Fibroblast of pulmonary artery (primary cell): ENCODE data around the gene AHR.
A peak's percentile ranks its signal among the peaks of the same experiment; 100 is the strongest.
"Not testable (repeated sequence)": the region's sequence is repeated elsewhere in the genome, so short reads cannot be mapped to it uniquely, and the experiment has no call there.

Experiments
- DNase-seq: peaks from one replicate; pipeline ENCODE4 v3.0.0-alpha.2; 2010; ENCODE audit warnings: low read depth
- H3K4me3 ChIP-seq: replicated peaks from 2 replicates; pipeline ENCODE4 v1.5.1; 2011; ENCODE audit warnings: low read depth, mild to moderate bottlenecking, control low read depth, low read length, moderate library complexity
- TF ChIP-seq, protein P1 (sequence below): IDR thresholded peaks from 2 replicates; pipeline ENCODE4 v1.5.1; 2011; ENCODE audit warnings: mild to moderate bottlenecking, control low read depth, low read length, inconsistent platforms; ENCODE audit errors: missing control alignments

The AHR gene

DNA sequence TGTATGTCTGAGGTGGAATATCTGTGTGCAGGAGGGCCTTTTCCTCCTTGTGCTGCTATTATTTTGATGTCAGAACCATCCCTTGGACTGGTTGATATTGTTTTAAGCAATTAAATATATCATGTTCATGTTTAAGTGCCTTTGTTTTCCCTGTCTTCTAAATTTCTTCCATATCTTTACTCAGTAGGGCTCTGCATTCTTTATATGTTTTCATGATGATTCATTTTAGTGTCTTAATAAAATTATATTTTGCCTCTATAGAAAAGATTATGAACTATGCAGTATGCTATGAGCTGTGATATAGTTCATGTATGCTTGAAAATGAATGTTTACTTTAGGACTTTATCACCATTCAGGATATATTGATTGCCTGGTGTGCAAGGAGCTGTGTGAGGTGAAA lies 34.8 kb downstream of the AHR start:
- TF ChIP-seq, protein P1, sequence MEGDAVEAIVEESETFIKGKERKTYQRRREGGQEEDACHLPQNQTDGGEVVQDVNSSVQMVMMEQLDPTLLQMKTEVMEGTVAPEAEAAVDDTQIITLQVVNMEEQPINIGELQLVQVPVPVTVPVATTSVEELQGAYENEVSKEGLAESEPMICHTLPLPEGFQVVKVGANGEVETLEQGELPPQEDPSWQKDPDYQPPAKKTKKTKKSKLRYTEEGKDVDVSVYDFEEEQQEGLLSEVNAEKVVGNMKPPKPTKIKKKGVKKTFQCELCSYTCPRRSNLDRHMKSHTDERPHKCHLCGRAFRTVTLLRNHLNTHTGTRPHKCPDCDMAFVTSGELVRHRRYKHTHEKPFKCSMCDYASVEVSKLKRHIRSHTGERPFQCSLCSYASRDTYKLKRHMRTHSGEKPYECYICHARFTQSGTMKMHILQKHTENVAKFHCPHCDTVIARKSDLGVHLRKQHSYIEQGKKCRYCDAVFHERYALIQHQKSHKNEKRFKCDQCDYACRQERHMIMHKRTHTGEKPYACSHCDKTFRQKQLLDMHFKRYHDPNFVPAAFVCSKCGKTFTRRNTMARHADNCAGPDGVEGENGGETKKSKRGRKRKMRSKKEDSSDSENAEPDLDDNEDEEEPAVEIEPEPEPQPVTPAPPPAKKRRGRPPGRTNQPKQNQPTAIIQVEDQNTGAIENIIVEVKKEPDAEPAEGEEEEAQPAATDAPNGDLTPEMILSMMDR = no peak
- no peak overlapping the region for H3K4me3 ChIP-seq
- DNase-seq = no peak

GRCh38 chr7:17336168-17336567 lies 37.7 kb downstream of the AHR start:
- H3K4me3 ChIP-seq = no peak overlapping the region
- TF ChIP-seq, protein P1 = no peak
- no peak for DNase-seq

GRCh38 chr7:17339139-17339538 lies 40.7 kb downstream of the AHR start:
- no peak for DNase-seq
- H3K4me3 ChIP-seq = no peak overlapping the region
- TF ChIP-seq, protein P1 = no peak

- H3K4me3 ChIP-seq = no peak overlapping the region
- TF ChIP-seq, protein P1 = no peak
- no peak for DNase-seq
Measured at GRCh38 chr7:17339952-17340351, 41.5 kb downstream of the AHR start.

DNA sequence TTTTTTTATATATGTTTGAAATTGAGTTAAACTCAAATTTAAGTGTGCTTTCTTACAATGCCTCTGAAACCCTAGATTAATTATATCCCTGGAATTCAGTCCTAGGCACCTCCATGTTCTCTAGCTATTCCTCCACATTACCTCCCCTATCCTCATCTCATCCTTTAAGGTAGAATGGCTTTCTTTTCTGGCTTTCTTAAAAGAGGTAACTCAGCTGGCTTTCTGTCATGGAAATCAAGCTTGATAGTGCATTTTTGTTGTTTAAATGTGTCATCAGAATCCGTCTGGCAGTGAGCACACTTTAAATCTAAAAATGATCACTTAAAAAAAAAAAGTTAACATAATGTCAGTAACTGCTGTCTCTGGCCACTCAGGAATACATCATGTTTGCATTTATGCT lies 42.2 kb downstream of the AHR start:
- DNase-seq = no peak
- no peak overlapping the region for H3K4me3 ChIP-seq
- TF ChIP-seq, protein P1 = no peak

DNA sequence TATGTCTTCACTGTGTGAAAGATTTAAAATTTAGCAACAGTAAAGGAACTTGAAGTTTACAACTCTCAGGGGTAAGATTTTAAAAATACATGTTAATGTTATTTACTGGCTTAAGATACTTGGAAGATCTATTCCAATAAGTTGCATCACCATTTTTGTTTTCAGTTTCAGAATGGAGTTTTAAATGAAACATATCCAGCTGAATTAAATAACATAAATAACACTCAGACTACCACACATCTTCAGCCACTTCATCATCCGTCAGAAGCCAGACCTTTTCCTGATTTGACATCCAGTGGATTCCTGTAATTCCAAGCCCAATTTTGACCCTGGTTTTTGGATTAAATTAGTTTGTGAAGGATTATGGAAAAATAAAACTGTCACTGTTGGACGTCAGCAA lies 44.3 kb downstream of the AHR start:
- TF ChIP-seq, protein P1 = no peak
- no peak overlapping the region for H3K4me3 ChIP-seq
- no peak for DNase-seq

GRCh38 chr7:17347401-17347800 lies 48.9 kb downstream of the AHR start:
- peak; percentile 43 for DNase-seq
- TF ChIP-seq, protein P1 = no peak
- H3K4me3 ChIP-seq = no peak overlapping the region

- H3K4me3 ChIP-seq, DNase-seq: not testable (repeated sequence)
Measured at GRCh38 chr7:17348932-17349331, 50.5 kb downstream of the AHR start.

DNA sequence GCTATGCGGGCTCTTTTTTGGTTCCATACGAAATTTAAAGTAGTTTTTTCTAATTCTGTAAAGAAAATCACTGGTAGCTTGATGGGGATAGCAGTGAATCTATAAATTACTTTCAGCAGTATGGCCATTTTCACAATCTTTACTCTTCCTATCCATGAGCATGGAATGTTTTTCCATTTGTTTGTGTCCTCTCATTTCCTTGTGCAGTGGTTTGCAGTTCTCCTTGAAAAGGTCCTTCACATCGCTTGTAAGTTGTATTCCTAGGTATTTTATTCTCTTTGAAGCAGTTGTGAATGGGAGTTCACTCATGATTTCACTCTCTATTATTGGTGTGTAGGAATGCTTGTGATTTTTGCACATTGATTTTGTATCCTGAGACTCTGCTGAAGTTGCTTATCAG lies 51.9 kb downstream of the AHR start:
- DNase-seq, H3K4me3 ChIP-seq: not testable (repeated sequence)

DNA sequence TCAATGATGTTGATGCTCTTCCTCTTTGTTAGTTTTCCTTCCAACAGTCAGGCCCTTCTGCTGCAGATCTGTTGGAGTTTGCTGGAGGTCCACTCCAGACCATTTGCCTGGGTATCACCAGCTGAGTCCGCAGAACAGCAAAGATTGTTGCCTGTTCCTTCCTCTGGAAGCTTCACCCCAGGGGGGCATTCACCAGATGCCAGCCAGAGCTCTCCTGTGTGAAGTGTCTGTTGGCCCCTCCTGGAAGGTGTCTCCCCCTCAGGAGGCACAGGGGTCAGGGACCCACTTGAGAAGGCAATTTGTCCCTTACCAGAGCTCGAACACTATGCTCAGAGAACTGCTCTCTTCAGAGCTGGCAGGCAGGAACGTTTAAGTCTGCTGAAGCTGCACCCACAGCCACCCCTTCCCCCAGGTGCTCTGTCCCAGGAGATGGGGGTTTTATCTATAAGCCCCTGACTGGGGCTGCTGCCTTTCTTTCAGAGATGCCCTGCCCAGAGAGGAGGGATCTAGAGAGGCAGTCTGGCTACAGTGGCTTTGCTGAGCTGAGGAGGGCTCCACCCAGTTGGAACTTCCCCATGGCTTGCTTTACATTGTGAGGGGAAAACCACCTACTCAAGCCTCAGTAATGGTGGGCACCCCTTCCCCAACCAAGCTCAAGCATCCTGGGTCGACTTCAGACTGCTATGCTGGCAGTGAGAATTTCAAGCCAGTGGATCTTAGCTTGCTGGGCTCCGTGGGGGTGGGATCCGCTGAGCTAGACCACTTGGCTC lies 55.4 kb downstream of the AHR start:
- not testable (repeated sequence) for DNase-seq, H3K4me3 ChIP-seq
